GM18502 (cell line): ENCODE results near the gene PTPRE.
A peak's percentile ranks its signal among the peaks of the same experiment; 100 is the strongest.

Experiments used
- ATAC-seq: cut with Tn5 transposase; IDR thresholded peaks from one replicate; pipeline ENCODE4 v1.9.1; 2021; ENCODE audit warnings: mild to moderate bottlenecking; ENCODE audit not compliant: unreplicated experiment, poor library complexity

The PTPRE gene

GRCh38 chr10:127906548-127907377 is at the start of gene PTPRE:
PTPRE (plus strand) TSS chr10:127907103; CDS start chr10:128040882, 133,779 bp downstream.
- ATAC-seq = peak; percentile 96

GRCh38 chr10:127860592-127860991 is 46.3 kb upstream of the PTPRE start:
- ATAC-seq = no peak

- ATAC-seq = no peak
These were observed 43.6 kb upstream of the PTPRE start for GRCh38 chr10:127863231-127863825.

- ATAC-seq = no peak
These were observed 40.5 kb upstream of the PTPRE start for GRCh38 chr10:127866276-127867013.

GRCh38 chr10:127867805-127868204 is 39.1 kb upstream of the PTPRE start:
- ATAC-seq = no peak

- ATAC-seq = no peak
These were observed 37.6 kb upstream of the PTPRE start for GRCh38 chr10:127869329-127869728.

GRCh38 chr10:127871631-127872010 is 35.3 kb upstream of the PTPRE start:
- ATAC-seq = no peak

- ATAC-seq = no peak
These were observed 34.7 kb upstream of the PTPRE start for GRCh38 chr10:127872011-127872761.

GRCh38 chr10:127872871-127873600 is 33.9 kb upstream of the PTPRE start:
- no peak for ATAC-seq

- no peak for ATAC-seq
These were observed 32.9 kb upstream of the PTPRE start for GRCh38 chr10:127873901-127874470.

GRCh38 chr10:127874671-127875448 is 32.0 kb upstream of the PTPRE start:
- no peak for ATAC-seq

GRCh38 chr10:127875449-127875765 is 31.5 kb upstream of the PTPRE start:
- no peak for ATAC-seq

GRCh38 chr10:127875916-127876315 is 31.0 kb upstream of the PTPRE start:
- no peak for ATAC-seq

- ATAC-seq = no peak
These were observed 29.8 kb upstream of the PTPRE start for GRCh38 chr10:127877116-127877515.

- no peak for ATAC-seq
These were observed 29.2 kb upstream of the PTPRE start for GRCh38 chr10:127877699-127878098.

GRCh38 chr10:127878475-127879055 is 28.3 kb upstream of the PTPRE start:
- no peak for ATAC-seq

GRCh38 chr10:127880557-127880956 is 26.3 kb upstream of the PTPRE start:
- ATAC-seq = no peak

- ATAC-seq = no peak
These were observed 25.6 kb upstream of the PTPRE start for GRCh38 chr10:127881262-127881661.

- no peak for ATAC-seq
These were observed 24.5 kb upstream of the PTPRE start for GRCh38 chr10:127882391-127882790.
